PFSK-1 (cell line): ENCODE results near the gene COQ9.

ENCODE experiments used
- POLR2AphosphoS5 ChIP-seq: IDR thresholded peaks from 2 replicates; pipeline ENCODE4 v1.6.1; 2012; ENCODE audit warnings: low read depth, mild to moderate bottlenecking, control low read depth, low read length, moderate library complexity
- TAF1 ChIP-seq: IDR thresholded peaks from 2 replicates; pipeline ENCODE4 v1.6.1; 2012; ENCODE audit warnings: low read length, control low read depth, borderline replicate concordance; ENCODE audit not compliant: insufficient read depth
- TF ChIP-seq, protein P1 (sequence below), 2 experiments: IDR thresholded peaks; 2 replicates each; pipeline versions ENCODE4 v1.6.1 to v1.8.0; 2011 to 2012; ENCODE audit warnings: low read depth in 2 of 2, low read length in 2 of 2, control low read depth in 1 of 2, inconsistent platforms in 1 of 2, mild to moderate bottlenecking in 1 of 2, moderate library complexity in 1 of 2; ENCODE audit not compliant: insufficient read depth in 1 of 2

DNA sequence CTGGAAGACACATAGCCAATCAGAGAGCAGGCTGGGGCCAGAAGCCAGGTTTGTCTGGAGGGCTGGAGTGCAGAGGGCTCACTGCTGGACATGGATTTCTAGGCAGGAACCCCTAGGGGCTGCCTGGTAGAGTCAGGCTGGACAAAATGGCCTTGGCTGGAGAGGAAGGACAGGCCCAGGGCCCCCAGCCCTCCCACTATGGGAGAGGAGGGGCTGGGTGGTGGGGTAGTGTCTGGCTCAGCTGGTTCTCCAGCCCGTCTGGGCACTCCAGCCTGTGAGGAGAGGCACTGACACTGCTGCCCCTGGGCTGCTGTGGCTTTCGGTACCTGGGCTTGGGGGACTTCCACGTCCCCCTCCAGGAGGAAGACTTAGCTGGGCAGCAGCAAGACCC is 60.8 kb downstream of the COQ9 start:
- TF ChIP-seq TAF1 (no peak), POLR2AphosphoS5 (no peak)
- TF ChIP-seq, protein P1, sequence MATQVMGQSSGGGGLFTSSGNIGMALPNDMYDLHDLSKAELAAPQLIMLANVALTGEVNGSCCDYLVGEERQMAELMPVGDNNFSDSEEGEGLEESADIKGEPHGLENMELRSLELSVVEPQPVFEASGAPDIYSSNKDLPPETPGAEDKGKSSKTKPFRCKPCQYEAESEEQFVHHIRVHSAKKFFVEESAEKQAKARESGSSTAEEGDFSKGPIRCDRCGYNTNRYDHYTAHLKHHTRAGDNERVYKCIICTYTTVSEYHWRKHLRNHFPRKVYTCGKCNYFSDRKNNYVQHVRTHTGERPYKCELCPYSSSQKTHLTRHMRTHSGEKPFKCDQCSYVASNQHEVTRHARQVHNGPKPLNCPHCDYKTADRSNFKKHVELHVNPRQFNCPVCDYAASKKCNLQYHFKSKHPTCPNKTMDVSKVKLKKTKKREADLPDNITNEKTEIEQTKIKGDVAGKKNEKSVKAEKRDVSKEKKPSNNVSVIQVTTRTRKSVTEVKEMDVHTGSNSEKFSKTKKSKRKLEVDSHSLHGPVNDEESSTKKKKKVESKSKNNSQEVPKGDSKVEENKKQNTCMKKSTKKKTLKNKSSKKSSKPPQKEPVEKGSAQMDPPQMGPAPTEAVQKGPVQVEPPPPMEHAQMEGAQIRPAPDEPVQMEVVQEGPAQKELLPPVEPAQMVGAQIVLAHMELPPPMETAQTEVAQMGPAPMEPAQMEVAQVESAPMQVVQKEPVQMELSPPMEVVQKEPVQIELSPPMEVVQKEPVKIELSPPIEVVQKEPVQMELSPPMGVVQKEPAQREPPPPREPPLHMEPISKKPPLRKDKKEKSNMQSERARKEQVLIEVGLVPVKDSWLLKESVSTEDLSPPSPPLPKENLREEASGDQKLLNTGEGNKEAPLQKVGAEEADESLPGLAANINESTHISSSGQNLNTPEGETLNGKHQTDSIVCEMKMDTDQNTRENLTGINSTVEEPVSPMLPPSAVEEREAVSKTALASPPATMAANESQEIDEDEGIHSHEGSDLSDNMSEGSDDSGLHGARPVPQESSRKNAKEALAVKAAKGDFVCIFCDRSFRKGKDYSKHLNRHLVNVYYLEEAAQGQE (IDR thresholded peaks at IDR 0.05; ENCODE audit: insufficient read depth in 1 of 2, low read depth in 2 of 2, low read length in 2 of 2), result no peak
